HepG2 (cell line): Measurements from ENCODE around the gene SLC35A3. TPM values are rescaled to one million over a fixed set of nuclear protein-coding genes. Genes with fewer than 3 reads are reported as not detected.

Experiments
- ATAC-seq: fragments of 200-7000 bp; cut with Tn5 transposase; 3 replicates; pipeline ENCODE4 v1.9.1; 2020; ENCODE audit warnings: mild to moderate bottlenecking, moderate library complexity
- BruUV-seq: library from RNA; stranded (reverse); fragments of 400-500 nt; replicated peaks from 2 replicates; lab custom pipeline; 2021; lab: Mats Ljungman, UMichigan
- CTCF ChIA-PET: fragments of 300-600 bp; formaldehyde crosslinking; extraction: SDS; loops from one replicate; lab custom pipeline; 2021; ENCODE audit warnings: low total read pairs, inconsistent platforms, low intra/inter-chr PET ratio; lab: Yijun Ruan, JAX
- POLR2A ChIA-PET: fragments of 350-600 bp; sonication (Branson Sonifier 250); formaldehyde crosslinking; loops from one replicate; lab custom pipeline; 2020; ENCODE audit warnings: antibody characterized with exemption, inconsistent platforms; lab: Yijun Ruan, JAX
- DNase-seq: peaks from one replicate; pipeline ENCODE4 v3.0.0-alpha.2; 2015; ENCODE audit warnings: low spot score
- FAIRE-seq: peaks from 3 replicates; lab custom pipeline; 2011; peaks lifted over from hg19 to GRCh38; lab: Jason Lieb, UNC
- H2AFZ ChIP-seq: one replicate; pipeline ENCODE4 v1.6.1; 2011; ENCODE audit warnings: low read length, inconsistent platforms
- H3K27ac ChIP-seq: fragments of 300-600 bp; 3 replicates; pipeline ENCODE4 v1.8.0; 2011; ENCODE audit warnings: mixed run types, mild to moderate bottlenecking, mixed read lengths, low read length, inconsistent platforms; ENCODE audit not compliant: insufficient read depth; ENCODE audit errors: extremely low read length
- H3K27me3 ChIP-seq, 2 experiments: fragments of 200-600 bp in 1 of 2; 2 replicates in 1 of 2; 3 replicates in 1 of 2; pipeline versions ENCODE4 v1.6.0 to v1.8.0; 2011; ENCODE audit warnings: low read length in 2 of 2, mild to moderate bottlenecking in 2 of 2, moderate library complexity in 2 of 2, inconsistent platforms in 1 of 2; ENCODE audit not compliant: insufficient read depth in 2 of 2, control insufficient read depth in 1 of 2
- H3K36me3 ChIP-seq, 2 experiments: fragments of 200-600 bp in 1 of 2; replicated peaks in 1 of 2; 2 replicates in 1 of 2; 3 replicates in 1 of 2; pipeline versions ENCODE4 v1.5.1 to v1.8.0; 2011; ENCODE audit warnings: low read length in 2 of 2, inconsistent platforms in 1 of 2; ENCODE audit not compliant: insufficient read depth in 2 of 2, control insufficient read depth in 1 of 2
- H3K4me1 ChIP-seq: 2 replicates; pipeline ENCODE4 v1.5.1; 2012; ENCODE audit warnings: low read length, inconsistent platforms; ENCODE audit not compliant: insufficient read depth
- H3K4me2 ChIP-seq: 2 replicates; pipeline ENCODE4 v1.6.0; 2011; ENCODE audit warnings: low read depth, low read length, inconsistent platforms
- H3K4me3 ChIP-seq, 3 experiments: fragments of 200-600 bp in 1 of 3; sonication (generic), shearing (Covaris generic) in 1 of 3; replicated peaks in 1 of 3; 2 replicates each; pipeline ENCODE4 v1.5.1; 2011 to 2016; ENCODE audit warnings: low read length in 3 of 3, inconsistent platforms in 2 of 3, low read depth in 2 of 3, mild to moderate bottlenecking in 2 of 3, control low read depth in 1 of 3, mixed read lengths in 1 of 3; ENCODE audit not compliant: insufficient read depth in 1 of 3
- H3K79me2 ChIP-seq: one replicate; pipeline ENCODE4 v1.6.1; 2011; ENCODE audit warnings: low read length, inconsistent platforms; ENCODE audit not compliant: insufficient read depth
- H3K9ac ChIP-seq: 2 replicates; pipeline ENCODE4 v1.6.0; 2011; ENCODE audit warnings: mild to moderate bottlenecking, low read depth, low read length, inconsistent platforms; ENCODE audit not compliant: insufficient read depth
- H3K9me3 ChIP-seq: 2 replicates; pipeline ENCODE4 v1.5.1; 2012; ENCODE audit warnings: mild to moderate bottlenecking, low read length
- H4K20me1 ChIP-seq: 2 replicates; pipeline ENCODE4 v1.6.0; 2011; ENCODE audit warnings: inconsistent platforms, mild to moderate bottlenecking, low read length, moderate library complexity; ENCODE audit not compliant: insufficient read depth
- AGO1 ChIP-seq: fragments of 200-400 bp; formaldehyde crosslinking; IDR thresholded peaks from 2 replicates; pipeline ENCODE4 v1.6.1; 2017; ENCODE audit warnings: mild to moderate bottlenecking, low read depth, low read length, moderate library complexity; ENCODE audit not compliant: poor library complexity, severe bottlenecking
- CBFB ChIP-seq: sonication (generic); formaldehyde crosslinking; IDR thresholded peaks from 2 replicates; pipeline ENCODE4 v1.4.0; 2020; ENCODE audit warnings: missing genetic modification reagents
- FOXK1 ChIP-seq: sonication (generic); formaldehyde crosslinking; IDR thresholded peaks from 2 replicates; pipeline ENCODE4 v1.4.0; 2020; ENCODE audit warnings: low read depth, missing genetic modification reagents, borderline replicate concordance
- HMGXB4 ChIP-seq, 2 experiments: sonication (generic) in 1 of 2; formaldehyde crosslinking in 1 of 2; IDR thresholded peaks; 2 replicates each; pipeline versions ENCODE4 v1.4.0 to v1.6.1; 2018 to 2020; ENCODE audit warnings: missing genetic modification reagents in 2 of 2, borderline replicate concordance in 1 of 2, low read depth in 1 of 2, mild to moderate bottlenecking in 1 of 2, missing biosample characterization in 1 of 2
- IRX3 ChIP-seq: sonication (generic); formaldehyde crosslinking; IDR thresholded peaks from 2 replicates; pipeline ENCODE4 v1.8.1; 2023; ENCODE audit warnings: mild to moderate bottlenecking, low read depth, missing genetic modification reagents, borderline replicate concordance
- KDM4B ChIP-seq: sonication (generic); formaldehyde crosslinking; IDR thresholded peaks from 2 replicates; pipeline ENCODE4 v1.4.0; 2020; ENCODE audit warnings: missing genetic modification reagents
- MXD1 ChIP-seq: sonication (generic); formaldehyde crosslinking; IDR thresholded peaks from 2 replicates; pipeline ENCODE4 v1.4.0; 2020; ENCODE audit warnings: mild to moderate bottlenecking, missing genetic modification reagents
- PRDM4 ChIP-seq: sonication (generic); formaldehyde crosslinking; IDR thresholded peaks from 2 replicates; pipeline ENCODE4 v1.9.0; 2021; ENCODE audit warnings: missing genetic modification reagents, borderline replicate concordance
- RFX5 ChIP-seq: IDR thresholded peaks from 2 replicates; pipeline ENCODE4 v1.6.1; 2011; ENCODE audit warnings: low read depth, low read length, improper control_type of control experiment
- ZMYM3 ChIP-seq: sonication (generic); formaldehyde crosslinking; IDR thresholded peaks from 2 replicates; pipeline ENCODE4 v1.5.1; 2020; ENCODE audit warnings: mild to moderate bottlenecking, missing genetic modification reagents
- ZNF256 ChIP-seq: sonication (generic); formaldehyde crosslinking; conservative IDR thresholded peaks from 2 replicates; pipeline ENCODE4 v1.4.0; 2020; ENCODE audit warnings: missing genetic modification reagents
- ZNF296 ChIP-seq: sonication (generic); formaldehyde crosslinking; conservative IDR thresholded peaks from 2 replicates; pipeline ENCODE4 v1.5.0; 2020; ENCODE audit warnings: mild to moderate bottlenecking, missing genetic modification reagents
- ZNF790 ChIP-seq: sonication (generic); formaldehyde crosslinking; IDR thresholded peaks from 2 replicates; pipeline ENCODE4 v1.8.0; 2022; ENCODE audit warnings: missing genetic modification reagents, mild to moderate bottlenecking, borderline replicate concordance
- WGBS: methylation state at CpG from one replicate; pipeline ENCODE4 v1.1.6; 2017; ENCODE audit warnings: low lambda C conversion rate; 5-methylcytosine and 5-hydroxymethylcytosine counted together
- in situ Hi-C: cut with HindIII; loops from 2 replicates; pipeline ENCODE4 v1.10.0; 2017; ENCODE audit warnings: low pct_unique_long_range_greater_than_20kb; ENCODE audit not compliant: extremely low pct_ligation_motif_present
- intact Hi-C: fragments of 100-400 bp; cut with micrococcal nuclease; formaldehyde crosslinking; loops from one replicate; pipeline ENCODE4 v1.10.0; 2022; ENCODE audit not compliant: unreplicated experiment
- polyA plus RNA-seq, 8 experiments: library from polyadenylated mRNA; depleted of rRNA in 3 of 8; stranded (reverse) in 7 of 8; unstranded in 1 of 8; fragments of >200 nt; fragmentation: Illumina TruSeq in 4 of 8; extraction: Trizol in 4 of 8; gene quantifications; 2 replicates each; pipeline versions ENCODE4 v1.2.1 to v1.2.3, GENCODE V29; 2011 to 2016; ENCODE audit warnings: low read depth in 4 of 8, missing spikeins in 1 of 8, mixed read lengths in 1 of 8; ENCODE audit not compliant: insufficient read depth in 1 of 8
- total RNA-seq, 5 experiments: library from RNA; depleted of rRNA; stranded (reverse); fragments of >200 nt; fragmentation: Illumina TruSeq; extraction: Trizol; gene quantifications; 2 replicates each; pipeline ENCODE4 v1.2.3, GENCODE V29; 2016; ENCODE audit warnings: low read depth in 1 of 5

Gene SLC35A3
- total and polyA plus RNA-seq, 2 of the 13 experiments (the other 11 are each of a cell fraction or from before 2014, with no cell fraction given), result 11.2 to 24.9 TPM

- no peak for TF ChIP-seq MXD1 (CRISPR knock-in tag)
- no peak for TF ChIP-seq ZNF790 (CRISPR knock-in tag)
Observed at GRCh38 chr1:100051401-100051800, 81.6 kb downstream of the SLC35A3 start (continued).

GRCh38 chr1:100051893-100052292, 82.1 kb downstream of the SLC35A3 start:
- Histone ChIP-seq H3K36me3 (peaks cover 0 to 10% of the 10 kb centered on the region in 2 experiments; a peak in 3 of 5 replicates), H3K9ac (no peak overlapping the region), H3K27ac (no peak overlapping the region), H3K27me3 (no peaks in the 10 kb centered on the region), H3K79me2 (peaks cover 67% of the 10 kb centered on the region), H4K20me1 (peaks cover 10% of the 10 kb centered on the region), H2AFZ (no peak overlapping the region), H3K4me1 (peaks cover 8% of the 10 kb centered on the region; the same call in 1 of the 2 replicates)
- POLR2A ChIA-PET, result interaction anchor here (1.3 kb wide), 1 partner anchor 14 kb away, joined by 8 read pairs; a partner anchor contains a TSS
- intact Hi-C loops (no loop called here), in situ Hi-C loops (no loop called here)
- CTCF ChIA-PET, result no interaction called here
- 100% methylated on average over 1 of the region's 1 CpG for WGBS
- FAIRE-seq, result no peak
- no peak for ATAC-seq
- BruUV-seq, result no TSS peak
- DNase-seq, result no peak
- no peak for TF ChIP-seq PRDM4 (CRISPR knock-in tag)
- TF ChIP-seq ZMYM3 (CRISPR knock-in tag), result no peak
- no peak for TF ChIP-seq KDM4B (CRISPR knock-in tag)
- TF ChIP-seq AGO1, result no peak
- TF ChIP-seq ZNF296 (CRISPR knock-in tag), result no peak
- TF ChIP-seq HMGXB4 (CRISPR knock-in tag; IDR thresholded peaks at IDR 0.05; ENCODE audit: borderline replicate concordance in 1 of 2, low read depth in 1 of 2), result no peak
- TF ChIP-seq ZNF256 (CRISPR knock-in tag), result no peak
- no peak for TF ChIP-seq CBFB
- TF ChIP-seq FOXK1 (CRISPR knock-in tag), result no peak
- no peak for TF ChIP-seq IRX3 (CRISPR knock-in tag)
- no peak for TF ChIP-seq RFX5
- TF ChIP-seq, all 625 proteins: peak for 0
- no peaks in the 10 kb centered on the region for H3K9me3 ChIP-seq
- no peak overlapping the region for H3K4me3 ChIP-seq
- no peak overlapping the region for H3K4me2 ChIP-seq
